HG03196 (cell line): ENCODE measurements around the gene URAD.

Source experiments
- ATAC-seq: cut with Tn5 transposase; IDR thresholded peaks from one replicate; pipeline ENCODE4 v1.9.1; 2021; ENCODE audit not compliant: unreplicated experiment

Gene URAD

GRCh38 chr13:28001049-28001448 is 12.6 kb upstream of the URAD start:
- no peak for ATAC-seq

- ATAC-seq, result no peak
These were observed 12.1 kb upstream of the URAD start for GRCh38 chr13:28000567-28000966.

GRCh38 chr13:27997904-27998522 is 9.5 kb upstream of the URAD start:
- no peak for ATAC-seq

- no peak for ATAC-seq
These were observed 3.4 kb upstream of the URAD start for GRCh38 chr13:27991881-27992280.

GRCh38 chr13:27985600-27985999 is 2.9 kb downstream of the URAD start:
- ATAC-seq, result no peak

GRCh38 chr13:27982361-27982760 is 6.1 kb downstream of the URAD start:
- ATAC-seq, result no peak

GRCh38 chr13:27981006-27981708 is 7.3 kb downstream of the URAD start:
- no peak for ATAC-seq

- ATAC-seq, result no peak
These were observed 8.1 kb downstream of the URAD start for GRCh38 chr13:27980280-27980998.

GRCh38 chr13:27979765-27980279 is 8.7 kb downstream of the URAD start:
- no peak for ATAC-seq

GRCh38 chr13:27979001-27979643 is 9.4 kb downstream of the URAD start:
- no peak for ATAC-seq

GRCh38 chr13:27978301-27978968 is 10.1 kb downstream of the URAD start:
- ATAC-seq, result no peak

GRCh38 chr13:27977476-27978300 is 10.8 kb downstream of the URAD start:
- no peak for ATAC-seq

GRCh38 chr13:27976362-27977091 is 12.0 kb downstream of the URAD start:
- ATAC-seq, result no peak

- ATAC-seq, result no peak
These were observed 12.7 kb downstream of the URAD start for GRCh38 chr13:27975564-27976361.

GRCh38 chr13:27973961-27974662 is 14.4 kb downstream of the URAD start:
- ATAC-seq, result no peak

- ATAC-seq, result no peak
These were observed 15.2 kb downstream of the URAD start for GRCh38 chr13:27973291-27973690.

- ATAC-seq, result no peak
These were observed 16.0 kb downstream of the URAD start for GRCh38 chr13:27972478-27972820.
